ENCODE data around the gene CRAMP1. TPM values are rescaled to one million over a fixed set of nuclear protein-coding genes. Genes with fewer than 3 reads are reported as not detected.

Gene CRAMP1
- total and polyA plus RNA-seq, 2 of the 8 experiments (the other 6 are each of a cell fraction or from before 2014, with no cell fraction given), result 19.2 to 23.2 TPM

- no peak for TF ChIP-seq CHD7 (IDR thresholded peaks at IDR 0.05; ENCODE audit: insufficient replicate concordance, low read length)
- TF ChIP-seq ATF3 (IDR thresholded peaks at IDR 0.05; ENCODE audit: insufficient read depth, low read depth, low read length), result no peak
- no peak for TF ChIP-seq SIX5 (IDR thresholded peaks at IDR 0.05; ENCODE audit: low read depth, low read length)
- no peak for TF ChIP-seq NRF1 (IDR thresholded peaks at IDR 0.05; ENCODE audit: low read depth, low read length)
- no peak for TF ChIP-seq KDM1A (IDR thresholded peaks at IDR 0.05; ENCODE audit: borderline replicate concordance, low read length)
Observed at GRCh38 chr16:1633310-1633709, 21.1 kb downstream of the CRAMP1 start (continued).
